Esophagus muscularis mucosa (tissue), 4 donors: ENCODE results near the gene NAA60. TPM values are rescaled to one million over a fixed set of nuclear protein-coding genes. Genes with fewer than 3 reads are reported as not detected.
"Not testable (repeated sequence)": the region's sequence is repeated elsewhere in the genome, so short reads cannot be mapped to it uniquely, and the experiment has no call there.

Experiments
- DNase-seq: peaks from one replicate; pipeline ENCODE4 v3.0.0-alpha.2; 2017; ENCODE audit errors: extremely low spot score
- H3K27ac ChIP-seq, 4 donors: fragments of 200-600 bp; sonication (generic); replicated peaks in 1 of 4; 1 replicate in 3 of 4; 2 replicates in 1 of 4; pipeline ENCODE4 v1.5.1; 2016 to 2019; ENCODE audit warnings: mild to moderate bottlenecking in 1 of 4
- H3K27me3 ChIP-seq, 4 donors: fragments of 200-600 bp; sonication (generic); one replicate each; pipeline versions ENCODE4 v1.5.1 to v1.6.0; 2016 to 2019
- H3K36me3 ChIP-seq, 4 donors: fragments of 200-600 bp; sonication (generic); one replicate each; pipeline ENCODE4 v1.5.1; 2016 to 2019
- H3K4me1 ChIP-seq, 4 donors: fragments of 200-600 bp; sonication (generic); one replicate each; pipeline ENCODE4 v1.5.1; 2016 to 2019
- H3K4me3 ChIP-seq, 4 donors: fragments of 200-600 bp; sonication (generic); 1 replicate in 2 of 4; 2 replicates in 2 of 4; pipeline ENCODE4 v1.5.1; 2016 to 2019; ENCODE audit warnings: mild to moderate bottlenecking in 4 of 4, moderate library complexity in 1 of 4
- H3K9me3 ChIP-seq, 4 donors: fragments of 200-600 bp; sonication (generic); 1 replicate in 3 of 4; 2 replicates in 1 of 4; pipeline ENCODE4 v1.5.1; 2016 to 2019
- EP300 ChIP-seq: sonication (generic); formaldehyde crosslinking; IDR thresholded peaks from one replicate; pipeline ENCODE4 v1.6.1; 2017; ENCODE audit warnings: antibody characterized with exemption
- POLR2A ChIP-seq: fragments of 450-650 bp; IDR thresholded peaks from one replicate; pipeline ENCODE4 v1.6.1; 2017; ENCODE audit warnings: antibody characterized with exemption, moderate library complexity, mild to moderate bottlenecking, low read depth
- POLR2AphosphoS5 ChIP-seq, 2 donors: sonication (generic); formaldehyde crosslinking; IDR thresholded peaks; one replicate each; pipeline ENCODE4 v1.6.1; 2017; ENCODE audit warnings: antibody characterized with exemption in 2 of 2
- WGBS: methylation state at CpG from one replicate; pipeline ENCODE4 v1.1.5; 2018; 5-methylcytosine and 5-hydroxymethylcytosine counted together
- intact Hi-C: fragments of 100-400 bp; cut with DNase I; formaldehyde crosslinking; loops from one replicate; pipeline ENCODE4 v1.15.1; 2023
- total RNA-seq, 4 donors: library from RNA; depleted of rRNA; stranded (reverse); fragments of >200 nt; gene quantifications; one replicate each; pipeline versions ENCODE4 v1.1.0 to v1.2.1, GENCODE V29; 2016
- TF ChIP-seq, protein P1 (sequence below), 3 experiments: fragments of 200-600 bp in 2 of 3; fragments of 450-650 bp in 1 of 3; sonication (generic) in 2 of 3; IDR thresholded peaks; one replicate each; pipeline ENCODE4 v1.5.1; 2017 to 2019; ENCODE audit warnings: antibody characterized with exemption in 3 of 3, mild to moderate bottlenecking in 2 of 3, moderate library complexity in 1 of 3

Gene NAA60
- total RNA-seq, 4 donors from 2014 or later: 28.0 to 59.8 (median 47.8) TPM

DNA sequence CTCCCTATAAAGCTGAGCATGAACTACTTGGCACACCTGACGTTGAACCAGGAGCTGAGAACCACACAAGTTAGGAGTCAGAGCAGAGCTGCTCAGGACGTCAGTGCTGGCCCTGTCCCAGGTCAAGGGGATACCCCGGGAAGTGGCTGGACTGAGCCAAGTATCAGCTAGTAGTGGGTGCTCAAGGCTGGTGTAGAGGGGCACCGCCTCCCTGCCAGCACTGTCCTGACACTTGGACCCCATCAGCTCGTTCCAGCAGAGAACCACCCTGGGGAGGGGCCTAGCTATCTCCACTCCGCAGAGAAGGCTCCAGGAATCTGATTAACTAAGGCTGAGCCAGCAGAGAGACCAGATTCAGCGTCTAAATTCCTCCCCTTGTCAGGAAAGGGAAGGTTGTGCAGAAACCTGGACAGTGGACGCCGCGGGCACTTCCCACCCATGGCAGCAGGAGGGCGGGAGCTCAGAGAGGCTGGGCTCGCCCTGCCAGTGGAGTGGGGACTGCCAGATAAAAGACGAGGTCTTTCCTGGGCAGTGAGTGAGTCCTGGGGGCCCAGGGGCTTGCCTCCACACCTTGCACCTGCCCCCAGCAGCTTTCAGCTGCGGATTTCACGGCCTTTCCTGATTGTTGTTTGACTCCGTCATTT, 30.8 kb downstream of the NAA60 start:
- H3K27ac ChIP-seq: no peak overlapping the region
- no peaks in the 10 kb centered on the region for H3K9me3 ChIP-seq
- H3K36me3 ChIP-seq: peaks cover 0 to 30% (median 25%) of the 10 kb centered on the region in 4 donors

DNA sequence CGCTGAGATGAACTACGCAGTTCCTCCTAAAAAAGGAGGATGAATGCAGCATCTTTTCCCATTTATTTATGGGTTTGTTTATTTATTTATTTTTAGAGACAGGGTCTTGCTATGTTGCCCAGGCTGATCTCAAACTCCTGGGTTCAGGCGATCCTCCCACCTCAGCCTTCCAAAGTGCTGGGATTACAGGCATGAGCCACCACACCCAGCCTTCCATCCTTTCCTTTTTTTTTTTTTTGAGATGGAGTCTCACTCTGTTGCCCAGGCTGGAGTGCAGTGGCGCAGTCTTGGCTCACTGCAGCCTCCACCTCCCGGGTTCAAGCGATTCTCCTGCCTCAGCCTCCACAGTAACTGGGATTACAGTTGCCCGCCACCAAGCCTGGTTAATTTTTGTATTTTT, 31.4 kb downstream of the NAA60 start:
- H3K9me3 ChIP-seq, H3K4me3 ChIP-seq, intact Hi-C loops, H3K27me3 ChIP-seq, DNase-seq, H3K27ac ChIP-seq: not testable (repeated sequence)
- WGBS: 98% methylated on average over 7 of the region's 7 CpGs
- H3K36me3 ChIP-seq: peaks cover 3 to 36% (median 30%) of the 10 kb centered on the region in 4 donors
- peaks cover 0 to 40% (median 18%) of the 10 kb centered on the region in 4 donors for H3K4me1 ChIP-seq

More for the DNA sequence above, 30.8 kb downstream of the NAA60 start:
- Histone ChIP-seq H3K4me1 (peaks cover 0 to 45% (median 24%) of the 10 kb centered on the region in 4 donors), H3K4me3 (no peak overlapping the region), H3K27me3 (no peaks in the 10 kb centered on the region)
- DNase-seq: no peak
- whole genome bisulfite sequencing: 83% methylated on average over 16 of the region's 16 CpGs
- intact Hi-C loops: no loop called here
- TF ChIP-seq EP300 (no peak), POLR2AphosphoS5 (IDR thresholded peaks at IDR 0.05) (no peak), POLR2A (no peak)
- TF ChIP-seq, protein P1, sequence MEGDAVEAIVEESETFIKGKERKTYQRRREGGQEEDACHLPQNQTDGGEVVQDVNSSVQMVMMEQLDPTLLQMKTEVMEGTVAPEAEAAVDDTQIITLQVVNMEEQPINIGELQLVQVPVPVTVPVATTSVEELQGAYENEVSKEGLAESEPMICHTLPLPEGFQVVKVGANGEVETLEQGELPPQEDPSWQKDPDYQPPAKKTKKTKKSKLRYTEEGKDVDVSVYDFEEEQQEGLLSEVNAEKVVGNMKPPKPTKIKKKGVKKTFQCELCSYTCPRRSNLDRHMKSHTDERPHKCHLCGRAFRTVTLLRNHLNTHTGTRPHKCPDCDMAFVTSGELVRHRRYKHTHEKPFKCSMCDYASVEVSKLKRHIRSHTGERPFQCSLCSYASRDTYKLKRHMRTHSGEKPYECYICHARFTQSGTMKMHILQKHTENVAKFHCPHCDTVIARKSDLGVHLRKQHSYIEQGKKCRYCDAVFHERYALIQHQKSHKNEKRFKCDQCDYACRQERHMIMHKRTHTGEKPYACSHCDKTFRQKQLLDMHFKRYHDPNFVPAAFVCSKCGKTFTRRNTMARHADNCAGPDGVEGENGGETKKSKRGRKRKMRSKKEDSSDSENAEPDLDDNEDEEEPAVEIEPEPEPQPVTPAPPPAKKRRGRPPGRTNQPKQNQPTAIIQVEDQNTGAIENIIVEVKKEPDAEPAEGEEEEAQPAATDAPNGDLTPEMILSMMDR (IDR thresholded peaks at IDR 0.05): no peak

DNA sequence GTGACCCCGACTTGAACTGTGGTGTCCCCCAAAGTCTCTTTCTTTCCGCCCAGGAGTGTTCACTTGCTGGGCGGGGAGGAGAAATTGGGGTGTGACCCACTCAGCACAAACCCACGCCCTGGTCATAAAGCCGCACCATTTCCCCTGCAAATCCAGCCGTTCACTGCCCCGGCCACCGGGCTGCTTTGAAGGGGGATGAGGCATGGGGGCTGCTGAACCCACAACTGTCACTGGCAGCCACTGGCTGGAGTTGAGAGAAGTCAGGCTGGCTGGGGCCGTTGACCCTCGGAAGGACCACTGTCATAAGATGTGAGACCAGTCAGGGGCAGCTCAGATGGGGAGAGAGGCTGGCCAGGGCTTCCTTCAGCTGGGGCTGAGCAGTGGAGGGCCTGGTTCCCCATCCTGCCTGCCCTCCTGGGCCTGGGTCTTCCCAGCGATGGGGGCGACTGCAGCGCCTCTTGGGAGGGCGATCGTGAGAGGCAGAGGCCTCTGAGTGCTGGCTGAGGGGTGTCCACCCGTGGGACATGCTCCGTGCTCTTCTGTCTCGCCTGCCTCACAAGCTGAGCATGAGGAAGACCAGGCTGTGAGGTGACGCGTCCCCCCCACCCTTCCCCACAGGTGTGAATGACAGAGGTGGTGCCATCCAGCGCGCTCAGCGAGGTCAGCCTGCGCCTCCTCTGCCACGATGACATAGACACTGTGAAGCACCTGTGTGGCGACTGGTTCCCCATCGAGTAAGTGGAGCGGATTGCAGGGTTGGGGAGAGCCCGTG, 32.3 kb downstream of the NAA60 start:
- DNase-seq: no peak
- Histone ChIP-seq H3K4me1 (peaks cover 0 to 31% (median 10%) of the 10 kb centered on the region in 4 donors), H3K27ac (no peak overlapping the region), H3K36me3 (peaks cover 3 to 46% (median 37%) of the 10 kb centered on the region in 4 donors), H3K9me3 (no peaks in the 10 kb centered on the region), H3K27me3 (no peaks in the 10 kb centered on the region), H3K4me3 (no peak overlapping the region)
- WGBS: 93% methylated on average over 21 of the region's 29 CpGs
- intact Hi-C loops: no loop called here
- no peak for TF ChIP-seq EP300
- TF ChIP-seq, protein P1 (IDR thresholded peaks at IDR 0.05): no peak
- TF ChIP-seq POLR2AphosphoS5 (IDR thresholded peaks at IDR 0.05): no peak
- TF ChIP-seq POLR2A: no peak

DNA sequence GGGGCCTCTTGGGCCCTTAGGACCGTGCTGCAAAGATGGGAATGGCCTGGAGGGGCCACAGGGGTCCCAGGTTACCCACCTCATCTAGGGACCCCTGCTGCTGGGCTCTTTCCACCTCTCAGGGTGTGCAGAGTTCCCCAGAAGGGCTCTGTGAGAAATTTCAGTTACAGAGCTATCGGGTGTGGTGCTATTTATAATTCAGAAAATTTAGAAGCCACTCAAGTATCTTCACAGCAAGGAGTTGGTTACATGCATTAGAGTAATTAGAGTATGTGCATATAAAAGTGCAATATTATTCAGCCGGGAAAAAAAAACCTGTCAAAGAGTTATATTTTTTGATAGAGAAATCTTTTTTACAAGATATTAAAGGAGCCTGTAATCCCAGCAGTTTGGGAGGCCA, 32.9 kb downstream of the NAA60 start:
- Histone ChIP-seq H3K9me3 (no peaks in the 10 kb centered on the region), H3K27me3 (no peaks in the 10 kb centered on the region), H3K27ac (no peak overlapping the region), H3K4me3 (no peak overlapping the region), H3K36me3 (peaks cover 5 to 52% (median 43%) of the 10 kb centered on the region in 4 donors), H3K4me1 (peaks cover 0 to 28% (median 10%) of the 10 kb centered on the region in 4 donors)
- intact Hi-C loops: no loop called here
- 91% methylated on average over 3 of the region's 3 CpGs for WGBS
- DNase-seq: no peak
- TF ChIP-seq POLR2A (no peak), POLR2AphosphoS5 (IDR thresholded peaks at IDR 0.05) (no peak), EP300 (no peak)
- TF ChIP-seq, protein P1 (IDR thresholded peaks at IDR 0.05): no peak

DNA sequence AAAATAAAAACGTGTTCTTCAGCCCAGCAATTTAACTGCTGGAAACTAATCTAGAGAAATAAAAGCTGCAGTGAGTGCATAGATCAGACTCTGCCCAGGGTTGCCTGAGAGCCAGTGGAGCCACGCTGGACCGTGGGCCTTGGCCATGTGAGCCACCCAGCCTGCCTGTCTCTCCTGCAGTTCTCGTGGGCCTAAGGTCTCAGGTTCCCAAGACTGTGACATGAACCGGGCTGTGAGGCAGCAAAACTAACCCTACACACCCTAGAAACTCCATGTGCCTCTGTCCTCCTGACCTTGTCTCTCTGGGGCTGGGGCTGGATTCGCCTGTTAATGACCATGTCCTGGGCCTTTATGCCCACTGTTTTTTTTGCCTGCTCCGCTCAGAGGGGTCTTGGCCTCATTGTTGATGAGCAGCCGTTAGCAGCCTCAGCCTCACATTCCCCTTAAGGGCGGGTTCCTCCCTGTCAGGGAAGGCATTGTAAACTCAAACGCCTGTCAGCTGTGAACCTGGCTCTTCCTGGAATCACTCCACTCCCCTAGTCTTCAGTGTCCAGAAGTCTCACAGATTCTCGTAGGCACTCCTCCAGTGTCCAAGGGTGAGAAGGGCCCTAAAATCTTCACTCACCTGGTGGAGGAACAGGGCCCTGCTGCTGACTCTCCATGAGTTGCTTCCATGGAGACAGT, 34.9 kb downstream of the NAA60 start:
- Histone ChIP-seq H3K27ac (no peak overlapping the region), H3K27me3 (no peaks in the 10 kb centered on the region), H3K9me3 (no peaks in the 10 kb centered on the region), H3K4me3 (no peak overlapping the region), H3K4me1 (peaks cover 0 to 26% (median 10%) of the 10 kb centered on the region in 4 donors), H3K36me3 (peaks cover 23 to 62% (median 56%) of the 10 kb centered on the region in 4 donors)
- 75% methylated on average over 11 of the region's 11 CpGs for WGBS
- intact Hi-C loops: no loop called here
- DNase-seq: no peak
- TF ChIP-seq, protein P1 (IDR thresholded peaks at IDR 0.05): no peak
- TF ChIP-seq EP300: no peak
- no peak for TF ChIP-seq POLR2A
- no peak for TF ChIP-seq POLR2AphosphoS5 (IDR thresholded peaks at IDR 0.05)
